ENCODE results near the gene KIF5C.

- TF ChIP-seq CTCF (IDR thresholded peaks at IDR 0.05) (no peak), POLR2A (IDR thresholded peaks at IDR 0.05) (no peak)
Observed at GRCh38 chr2:148900350-148900837, 25.4 kb downstream of the KIF5C start.

All from Peyer's patch (tissue), 4 donors.